Measurements from ENCODE around the gene MBD4.
A peak's percentile ranks its signal among the peaks of the same experiment; 100 is the strongest.

MBD4 gene

DNA sequence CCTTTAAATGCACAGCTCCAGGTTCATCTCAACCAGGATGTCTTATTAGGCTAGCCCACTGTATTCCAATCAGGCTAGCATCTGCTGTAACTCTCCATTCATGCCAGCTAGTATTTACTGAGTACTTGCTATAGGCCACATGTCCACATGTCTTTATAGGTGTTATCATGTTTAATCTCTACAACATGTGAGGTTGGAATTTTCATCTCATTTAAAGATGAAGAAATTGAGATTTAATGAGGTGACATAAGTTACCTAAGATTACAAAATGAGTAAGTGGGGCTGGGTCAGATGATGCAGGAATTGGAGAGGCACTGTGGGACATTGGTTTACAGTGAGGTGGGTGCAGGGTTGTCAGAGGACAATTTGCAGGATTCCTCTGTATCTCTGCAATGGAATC is 3.2 kb upstream of the MBD4 start:
- Histone ChIP-seq H3K9ac (no peak overlapping the region), H3K4me1 (ENCODE audit: low read depth, poor library complexity, severe bottlenecking) (peaks cover 21% of the 10 kb centered on the region), H3K79me2 (ENCODE audit: insufficient read depth, low read depth) (peaks cover 27% of the 10 kb centered on the region), H2AFZ (ENCODE audit: low read depth) (no peak overlapping the region), H3K27ac (no peak overlapping the region), H3K4me3 (IDR thresholded peaks at IDR 0.05; ENCODE audit: insufficient read depth, low read depth, low read length) (no peak overlapping the region), H4K20me1 (ENCODE audit: insufficient read depth) (no peaks in the 10 kb centered on the region), H3K36me3 (ENCODE audit: insufficient read depth) (no peaks in the 10 kb centered on the region), H3K4me2 (no peak overlapping the region), H3K27me3 (ENCODE audit: insufficient read depth, low read depth) (no peaks in the 10 kb centered on the region)
- TF ChIP-seq CTCF (conservative IDR thresholded peaks at IDR 0.05; ENCODE audit: low read depth, low read length) = no peak

DNA sequence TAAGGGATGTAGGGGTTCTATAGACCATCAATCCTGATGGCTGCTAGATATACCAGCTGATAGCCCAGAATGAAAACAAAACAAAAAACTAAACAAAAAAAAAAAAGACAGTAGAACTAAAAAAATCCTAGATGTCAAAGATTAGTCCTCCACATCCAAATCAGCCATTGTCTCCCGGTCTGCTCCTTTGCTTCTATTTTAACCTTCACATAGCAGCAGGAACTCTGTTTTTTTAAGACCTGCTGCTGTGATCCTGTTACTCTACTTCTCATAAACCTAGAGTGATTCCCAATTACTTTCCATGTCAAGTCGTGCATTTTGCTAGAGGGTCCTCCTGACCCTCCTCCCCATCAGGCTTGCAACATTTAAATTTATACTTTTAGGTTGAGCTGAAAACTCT is 2.7 kb upstream of the MBD4 start:
- Histone ChIP-seq H3K79me2 (ENCODE audit: insufficient read depth, low read depth) (peaks cover 31% of the 10 kb centered on the region), H3K4me3 (IDR thresholded peaks at IDR 0.05; ENCODE audit: insufficient read depth, low read depth, low read length) (no peak overlapping the region), H3K4me1 (ENCODE audit: low read depth, poor library complexity, severe bottlenecking) (peaks cover 26% of the 10 kb centered on the region), H3K27ac (no peak overlapping the region), H3K4me2 (no peak overlapping the region), H2AFZ (ENCODE audit: low read depth) (no peak overlapping the region), H3K9ac (no peak overlapping the region), H3K36me3 (ENCODE audit: insufficient read depth) (no peaks in the 10 kb centered on the region), H3K27me3 (ENCODE audit: insufficient read depth, low read depth) (no peaks in the 10 kb centered on the region), H4K20me1 (ENCODE audit: insufficient read depth) (no peaks in the 10 kb centered on the region)
- TF ChIP-seq CTCF (conservative IDR thresholded peaks at IDR 0.05; ENCODE audit: low read depth, low read length) = no peak

DNA sequence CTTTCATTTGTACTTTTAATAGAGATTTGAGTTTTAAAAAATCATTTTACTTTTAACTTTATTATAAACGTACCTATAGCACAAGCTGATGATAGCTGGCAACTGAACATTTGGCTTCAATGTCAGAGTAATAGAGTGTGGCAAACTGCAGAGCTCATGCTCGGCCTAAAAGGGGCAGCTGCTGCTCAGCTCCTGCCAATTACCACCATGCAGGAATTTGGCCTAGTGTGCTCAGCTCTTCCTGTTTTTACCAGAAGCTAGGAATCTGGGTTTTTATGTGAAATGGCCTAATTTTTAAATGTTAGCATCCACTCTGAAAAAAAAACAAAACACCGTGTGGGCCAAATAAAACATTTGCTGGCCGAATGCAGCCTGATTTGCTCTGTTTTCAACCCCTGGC is 2.0 kb upstream of the MBD4 start:
- no peak overlapping the region for H3K4me3 ChIP-seq (IDR thresholded peaks at IDR 0.05; ENCODE audit: insufficient read depth, low read depth, low read length)
- 0 out of 2 replicates have a peak overlapping the region, but pooled peaks have one; percentile 85 for H3K27ac ChIP-seq

GRCh38 chr3:129441215-129441614 is 1.5 kb upstream of the MBD4 start:
- no peak overlapping the region for H3K4me3 ChIP-seq (IDR thresholded peaks at IDR 0.05; ENCODE audit: insufficient read depth, low read depth, low read length)
- H3K27ac ChIP-seq = peak overlapping the region; percentile 85
- peak overlapping the region; percentile 75; the same call in 1 of the 2 replicates for H3K9ac ChIP-seq
- H3K36me3 ChIP-seq (ENCODE audit: insufficient read depth) = no peaks in the 10 kb centered on the region
- peak overlapping the region; percentile 63 for H3K4me2 ChIP-seq
- peaks cover 38% of the 10 kb centered on the region for H3K4me1 ChIP-seq (ENCODE audit: low read depth, poor library complexity, severe bottlenecking)
- no peaks in the 10 kb centered on the region for H3K27me3 ChIP-seq (ENCODE audit: insufficient read depth, low read depth)
- peak overlapping the region; percentile 68 for H2AFZ ChIP-seq (ENCODE audit: low read depth)
- peaks cover 43% of the 10 kb centered on the region for H3K79me2 ChIP-seq (ENCODE audit: insufficient read depth, low read depth)
- TF ChIP-seq CTCF (conservative IDR thresholded peaks at IDR 0.05; ENCODE audit: low read depth, low read length) = no peak
- H4K20me1 ChIP-seq (ENCODE audit: insufficient read depth) = no peaks in the 10 kb centered on the region

More for the DNA sequence above, 2.0 kb upstream of the MBD4 start:
- Histone ChIP-seq H4K20me1 (ENCODE audit: insufficient read depth) (no peaks in the 10 kb centered on the region), H3K36me3 (ENCODE audit: insufficient read depth) (no peaks in the 10 kb centered on the region), H3K4me1 (ENCODE audit: low read depth, poor library complexity, severe bottlenecking) (peaks cover 33% of the 10 kb centered on the region), H3K27me3 (ENCODE audit: insufficient read depth, low read depth) (no peaks in the 10 kb centered on the region), H3K9ac (no peak overlapping the region), H2AFZ (ENCODE audit: low read depth) (no peak overlapping the region), H3K4me2 (peak overlapping the region; percentile 63), H3K79me2 (ENCODE audit: insufficient read depth, low read depth) (peaks cover 38% of the 10 kb centered on the region)
- no peak for TF ChIP-seq CTCF (conservative IDR thresholded peaks at IDR 0.05; ENCODE audit: low read depth, low read length)

Data from KMS-11 (cell line).